VCaP (cell line): ENCODE results near the gene FOXO3.
A peak's percentile ranks its signal among the peaks of the same experiment; 100 is the strongest.

ENCODE experiments used
- H3K27ac ChIP-seq: fragments of 450-650 bp; 2 replicates; pipeline ENCODE4 v1.5.1; 2017
- CTCF ChIP-seq: fragments of 450-650 bp; conservative IDR thresholded peaks from 2 replicates; pipeline ENCODE4 v1.5.1; 2017; ENCODE audit warnings: mild to moderate bottlenecking, moderate library complexity

Gene FOXO3

DNA sequence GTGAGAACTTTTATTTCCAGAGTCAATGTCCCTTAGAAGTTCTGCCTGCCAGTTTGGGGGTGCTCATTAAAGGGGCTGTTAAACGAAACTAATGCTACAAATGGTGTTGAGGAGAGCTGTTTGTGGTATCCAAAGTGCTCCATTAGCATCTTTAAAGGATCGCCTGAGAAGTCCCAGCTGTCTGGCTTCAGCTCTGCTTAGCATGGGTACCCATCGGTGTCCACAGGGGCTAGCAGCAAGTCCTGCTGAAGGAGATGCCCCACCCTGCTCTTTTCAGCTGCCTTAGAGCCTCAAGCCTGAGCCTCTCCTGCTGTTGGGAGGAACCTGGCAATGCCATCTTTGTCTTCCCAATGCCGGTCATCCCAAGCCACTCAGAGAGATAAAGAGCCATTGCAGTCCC, 111.1 kb downstream of the FOXO3 start:
- no peak overlapping the region; the same call in 1 of the 2 replicates for H3K27ac ChIP-seq
- no peak for TF ChIP-seq CTCF

- H3K27ac ChIP-seq: no peak overlapping the region
- TF ChIP-seq CTCF: no peak
Observed at GRCh38 chr6:108672641-108673040, 111.9 kb downstream of the FOXO3 start.

- peak overlapping the region; percentile 18; the same call in 1 of the 2 replicates for H3K27ac ChIP-seq
- no peak for TF ChIP-seq CTCF
Observed at GRCh38 chr6:108673153-108673552, 112.4 kb downstream of the FOXO3 start.

DNA sequence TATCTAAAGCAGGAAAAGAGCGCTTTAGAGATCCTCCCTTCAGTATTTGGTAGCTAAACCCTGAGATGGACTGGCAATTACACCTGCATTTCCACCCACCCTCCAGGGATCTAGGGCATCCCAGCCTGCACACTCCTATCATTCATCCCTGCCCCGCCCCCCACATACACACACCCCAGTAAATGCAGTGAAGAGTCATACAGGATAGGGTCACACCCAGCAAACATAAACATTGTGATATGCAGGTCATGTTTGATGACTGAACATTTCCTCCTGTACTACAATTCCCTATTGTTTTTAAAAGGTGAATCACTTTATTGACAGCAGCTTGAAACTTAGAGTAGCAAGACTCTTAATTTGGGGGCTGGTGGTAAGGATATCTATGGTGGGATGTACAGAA, 112.9 kb downstream of the FOXO3 start:
- TF ChIP-seq CTCF: no peak
- H3K27ac ChIP-seq: peak overlapping the region; percentile 18; the same call in 1 of the 2 replicates

DNA sequence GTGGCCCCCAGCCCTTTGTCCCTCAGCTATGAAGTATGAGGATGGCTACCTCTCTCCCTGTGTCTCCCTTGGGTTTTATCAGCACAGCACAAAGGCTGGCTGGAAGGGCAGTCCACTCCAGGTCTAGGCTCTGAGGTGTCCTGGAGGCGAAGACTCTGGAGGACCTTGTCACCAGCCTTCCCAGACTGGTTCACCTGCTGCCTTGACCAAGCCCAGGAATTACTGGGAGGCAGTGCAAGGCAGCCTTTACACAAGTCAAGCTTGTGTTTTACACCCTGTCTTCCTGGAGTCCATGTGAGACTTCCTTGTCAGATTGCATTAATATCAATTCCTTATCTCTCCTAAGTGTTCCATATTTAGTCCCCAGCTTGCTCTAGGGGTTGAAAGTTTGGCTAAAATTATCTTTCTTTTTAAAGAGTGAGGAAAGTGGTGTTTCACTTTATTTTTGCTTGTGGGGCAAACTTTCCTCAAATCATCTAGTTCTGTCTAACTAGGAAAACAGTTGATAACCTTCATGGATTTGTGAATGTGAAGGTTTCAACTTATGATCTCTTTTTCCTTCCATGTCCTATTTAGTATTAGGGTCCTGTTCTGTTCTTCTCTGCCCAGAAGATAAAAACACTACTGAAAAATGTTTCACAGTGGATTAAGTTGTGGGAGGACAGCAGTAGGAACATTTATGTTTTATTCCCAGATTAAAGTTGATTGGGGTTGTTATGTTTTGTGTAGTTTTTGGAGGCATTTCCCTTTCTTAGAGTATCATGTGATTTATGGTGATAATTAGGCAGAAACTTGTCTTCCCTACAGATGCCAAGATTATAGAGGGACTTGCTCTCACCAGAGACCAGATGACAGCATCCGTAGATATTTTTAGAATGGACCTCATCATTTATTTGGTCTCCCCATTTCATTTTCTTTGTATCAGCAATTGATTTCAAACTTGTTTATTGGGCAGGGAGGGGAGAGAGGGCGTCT, 114.8 kb downstream of the FOXO3 start:
- peak overlapping the region; percentile 99 for H3K27ac ChIP-seq
- no peak for TF ChIP-seq CTCF

- peak overlapping the region; percentile 99 for H3K27ac ChIP-seq
- TF ChIP-seq CTCF: no peak
Observed at GRCh38 chr6:108676555-108676954, 115.8 kb downstream of the FOXO3 start.

- H3K27ac ChIP-seq: peak overlapping the region; percentile 99
- no peak for TF ChIP-seq CTCF
Observed at GRCh38 chr6:108677357-108677756, 116.6 kb downstream of the FOXO3 start.
